AG09319 (cell line): ENCODE measurements around the gene BHLHA15.

Experiments
- DNase-seq: peaks from one replicate; pipeline ENCODE4 v3.0.0-alpha.2; 2010; ENCODE audit warnings: low read depth; ENCODE audit errors: extremely low read depth
- CTCF ChIP-seq: IDR thresholded peaks from 2 replicates; pipeline ENCODE4 v1.5.1; 2011; ENCODE audit warnings: low read depth, mild to moderate bottlenecking, inconsistent platforms, low read length, moderate library complexity

BHLHA15 gene

GRCh38 chr7:98234429-98235147 lies 23.3 kb downstream of the BHLHA15 start:
- DNase-seq: no peak

GRCh38 chr7:98235901-98236300 lies 24.7 kb downstream of the BHLHA15 start:
- TF ChIP-seq CTCF: no peak
- DNase-seq: no peak

More at GRCh38 chr7:98234429-98235147, 23.3 kb downstream of the BHLHA15 start:
- TF ChIP-seq CTCF: no peak; the same call in none of the 2 replicates

GRCh38 chr7:98236355-98237185 lies 25.3 kb downstream of the BHLHA15 start:
- no peak for TF ChIP-seq CTCF
- no peak for DNase-seq

- no peak for TF ChIP-seq CTCF
- DNase-seq: no peak
Observed at GRCh38 chr7:98238076-98238475, 26.8 kb downstream of the BHLHA15 start.

- DNase-seq: no peak
- no peak for TF ChIP-seq CTCF
Observed at GRCh38 chr7:98238976-98239375, 27.7 kb downstream of the BHLHA15 start.

GRCh38 chr7:98240961-98241673 lies 29.9 kb downstream of the BHLHA15 start:
- DNase-seq: no peak
- TF ChIP-seq CTCF: peak; percentile 65
